GM21423 (cell line): Measurements from ENCODE around the gene SRSF9.

ENCODE experiments used
- ATAC-seq: cut with Tn5 transposase; IDR thresholded peaks from one replicate; pipeline ENCODE4 v1.9.1; 2021; ENCODE audit warnings: mild to moderate bottlenecking, moderate library complexity; ENCODE audit not compliant: unreplicated experiment

Gene SRSF9

DNA sequence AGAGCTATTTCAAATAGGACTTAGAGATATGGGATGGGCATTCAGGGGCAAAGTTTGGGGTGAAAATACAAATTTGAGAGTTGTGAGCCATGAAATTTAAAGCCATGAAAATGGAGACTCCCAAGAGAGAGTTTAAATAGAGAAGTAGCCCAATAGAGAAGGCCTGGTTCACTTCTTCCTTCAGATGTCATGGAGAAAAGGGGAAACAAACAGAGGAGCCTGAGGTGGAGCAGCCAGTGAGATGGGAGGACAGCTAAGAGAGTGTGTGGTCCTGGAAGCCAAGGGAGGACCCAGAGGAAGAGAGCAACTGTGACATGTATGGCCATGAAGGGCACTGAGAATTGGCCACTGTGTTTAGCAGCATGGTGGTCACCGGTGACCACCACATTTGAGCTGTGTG lies 14.1 kb upstream of the SRSF9 start:
- ATAC-seq: no peak

DNA sequence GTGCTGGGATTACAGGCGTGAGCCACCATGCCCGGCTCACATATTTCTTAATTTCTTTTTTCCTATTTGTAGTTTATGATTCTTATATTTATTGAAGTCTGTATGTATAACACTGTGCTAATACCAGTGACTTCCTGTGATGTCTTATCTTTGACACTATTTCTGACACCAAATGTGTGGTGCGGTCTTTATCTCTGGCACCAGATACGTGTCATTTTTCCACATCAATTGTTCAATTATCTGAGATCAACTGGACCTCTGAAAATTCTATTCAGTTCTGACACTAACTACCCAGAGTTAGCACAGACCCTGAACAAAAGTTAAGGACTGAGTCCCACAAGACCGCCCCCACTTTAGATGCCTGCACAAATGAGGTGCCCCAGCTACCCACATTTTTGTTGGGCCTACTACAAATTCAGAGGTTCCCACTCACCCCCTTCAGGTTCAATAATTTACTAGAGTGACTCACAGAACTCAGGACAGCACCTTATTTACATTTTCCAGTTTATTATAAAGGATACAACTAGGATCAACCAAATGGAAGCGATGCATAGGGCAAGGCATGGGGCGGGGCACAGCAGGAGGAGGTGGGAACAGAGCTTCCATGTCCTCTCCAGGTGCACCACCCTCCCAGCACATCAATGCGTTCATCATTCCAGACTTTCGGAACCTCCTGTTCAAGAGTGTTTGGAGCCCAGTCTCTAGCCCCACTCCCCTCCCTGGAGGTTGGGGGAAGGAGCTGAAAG lies 11.6 kb upstream of the SRSF9 start:
- ATAC-seq: no peak

DNA sequence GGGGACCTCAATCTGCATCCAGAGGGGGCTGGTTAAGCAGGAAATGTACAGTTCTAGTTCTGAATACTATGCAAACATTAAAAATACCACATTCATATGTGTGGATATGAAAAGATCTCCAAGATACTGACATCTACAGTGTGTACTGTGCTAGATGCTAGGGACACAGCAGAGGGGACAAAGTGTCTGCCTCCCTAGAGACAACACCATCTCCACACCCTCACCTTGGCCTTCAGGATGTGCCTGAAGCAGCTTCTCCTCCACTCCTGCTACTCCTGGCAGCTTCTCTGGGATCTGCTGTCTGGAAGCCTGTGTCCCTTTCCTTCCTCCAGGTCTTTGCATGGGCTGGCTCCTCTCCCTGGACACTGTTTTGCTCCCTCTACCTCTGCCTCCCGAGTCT lies 10.7 kb upstream of the SRSF9 start:
- no peak for ATAC-seq

DNA sequence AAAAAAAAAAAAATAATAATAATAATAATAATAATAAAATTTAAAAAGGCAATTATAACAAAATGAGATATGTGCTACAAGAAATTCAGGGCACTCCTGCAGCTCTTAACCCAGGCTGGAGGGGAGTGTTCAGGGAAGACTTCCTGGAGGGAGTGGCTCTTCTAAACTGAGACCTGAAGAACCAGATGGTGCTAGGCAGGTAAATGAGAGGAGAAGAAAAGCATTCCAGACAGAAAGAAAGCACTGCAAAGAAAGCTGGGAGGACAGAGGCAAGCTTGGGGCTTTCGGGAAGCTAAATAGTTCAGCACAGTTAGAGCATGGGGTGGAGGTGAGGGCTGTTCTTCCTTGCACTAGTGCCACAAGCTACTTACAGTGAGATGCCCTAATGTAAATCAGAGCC lies 9.9 kb upstream of the SRSF9 start:
- no peak for ATAC-seq

DNA sequence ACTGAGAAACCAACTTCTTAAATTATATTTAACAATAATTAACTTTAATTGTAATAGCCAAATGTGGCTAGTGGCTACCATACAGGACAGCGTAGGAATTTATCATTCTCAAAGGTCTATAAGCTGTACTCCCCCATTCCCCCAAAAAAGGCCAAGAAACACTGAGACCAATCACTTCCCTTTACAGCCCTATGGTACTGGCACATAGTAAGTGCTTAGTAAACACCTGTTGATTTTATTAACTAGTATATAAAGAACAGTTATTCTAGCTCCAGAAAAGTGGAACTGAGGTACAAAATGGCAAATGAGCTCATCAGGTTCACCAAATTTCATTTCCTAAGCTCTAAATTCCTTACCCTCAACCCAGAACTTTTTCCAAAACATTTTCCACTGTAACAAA lies 6.1 kb upstream of the SRSF9 start:
- ATAC-seq: no peak

DNA sequence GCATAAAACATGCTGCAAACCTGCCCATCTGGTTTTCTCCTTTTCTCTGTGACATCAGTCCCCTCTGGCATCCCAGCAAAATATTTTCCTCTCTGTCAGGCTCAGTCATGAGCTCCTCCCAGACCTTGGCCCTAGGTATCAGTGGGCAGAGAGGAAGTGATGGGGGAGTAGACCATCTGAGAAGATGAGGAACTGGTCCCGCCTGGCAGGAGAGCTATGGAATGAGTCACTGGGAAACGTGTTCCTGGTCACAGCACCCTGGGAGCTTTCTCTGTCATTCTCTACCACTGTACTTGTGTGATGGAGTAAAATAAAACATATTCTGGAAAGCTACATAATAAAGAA lies 5.0 kb upstream of the SRSF9 start:
- no peak for ATAC-seq

DNA sequence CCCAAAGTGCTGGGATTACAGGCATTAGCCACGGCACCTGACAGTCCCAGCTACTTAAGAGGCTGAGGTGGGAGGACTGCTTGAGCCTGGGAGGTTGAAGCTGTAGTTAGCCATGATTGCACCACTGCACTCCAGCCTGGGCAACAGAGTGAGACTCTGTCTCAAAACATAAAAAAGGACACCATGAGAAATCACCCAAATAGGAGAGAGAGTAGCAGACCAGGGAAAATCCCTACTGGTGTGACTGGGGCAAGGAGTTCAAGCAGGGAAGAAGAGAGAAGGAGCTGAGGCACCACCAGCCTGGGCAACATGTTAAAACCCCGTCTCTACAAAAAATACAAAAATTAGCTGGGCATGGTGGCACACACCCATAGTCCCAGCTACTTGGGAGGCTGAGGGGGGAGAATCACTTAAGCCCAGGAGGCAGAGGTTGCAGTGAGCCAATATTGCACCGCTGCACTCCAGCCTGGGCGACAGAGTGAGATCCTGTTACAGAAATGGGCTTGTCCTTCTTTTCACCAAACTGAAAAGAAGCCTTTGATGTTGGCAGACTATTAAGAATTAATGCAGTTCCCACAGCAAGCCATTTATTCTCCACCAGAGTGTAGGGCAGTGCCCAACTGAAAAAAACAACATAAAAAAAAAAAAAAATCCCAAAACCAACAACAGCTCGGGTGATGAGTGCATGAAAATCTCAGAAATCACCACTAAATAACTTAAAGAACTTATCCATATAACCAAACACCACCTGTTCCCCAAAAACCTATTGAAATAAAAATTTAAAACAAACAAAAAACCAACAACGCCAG lies 4.5 kb upstream of the SRSF9 start:
- no peak for ATAC-seq

DNA sequence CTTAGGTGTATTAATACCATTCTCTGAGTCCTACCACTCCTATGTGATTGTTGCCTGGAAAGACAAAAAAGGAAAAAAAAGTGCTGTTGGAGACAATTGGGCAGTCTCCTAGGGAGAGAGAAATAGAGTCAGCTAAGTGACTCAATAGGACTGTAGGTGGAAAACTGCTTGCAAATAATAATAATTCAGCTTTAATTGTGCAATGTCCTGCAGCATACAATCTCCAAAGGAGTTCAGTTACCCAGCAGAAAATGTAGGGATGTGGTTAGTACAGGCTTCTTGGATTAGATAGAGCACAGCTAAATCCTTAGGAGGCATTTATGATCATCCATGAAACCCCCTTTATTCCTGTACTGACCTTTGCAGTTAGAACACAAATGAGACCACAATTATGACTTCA lies 3.0 kb upstream of the SRSF9 start:
- ATAC-seq: no peak

DNA sequence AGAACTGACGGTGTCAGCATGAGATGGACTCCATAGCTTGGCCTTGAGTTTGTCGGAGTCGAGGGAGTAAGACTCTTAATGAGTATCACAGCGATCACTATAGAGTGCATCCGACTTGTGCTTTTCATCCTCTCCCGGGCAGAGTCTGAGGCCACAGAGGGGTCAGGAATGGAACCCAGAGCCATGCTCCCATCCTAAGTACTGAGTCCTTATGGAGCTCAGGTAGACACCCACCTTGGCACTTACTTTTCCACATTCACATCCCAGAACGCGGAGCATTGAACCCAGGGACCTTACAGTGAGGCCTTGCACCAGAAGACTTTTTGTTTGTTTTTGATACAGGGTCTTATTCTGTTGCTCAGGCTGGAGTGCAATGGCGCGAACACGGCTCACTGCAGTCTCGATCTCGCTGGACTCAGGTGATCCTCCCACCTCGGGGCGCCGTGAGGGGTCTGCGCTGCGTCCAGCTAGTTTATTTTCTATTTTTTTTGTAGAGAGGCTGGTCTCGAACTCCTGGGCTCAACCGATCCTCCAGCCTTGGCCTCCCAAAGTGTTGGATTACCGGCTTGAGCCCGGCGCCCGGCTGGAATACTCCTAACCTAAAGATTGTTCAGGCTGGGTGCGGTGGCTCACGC lies 719 bp upstream of the SRSF9 start:
- ATAC-seq: peak; percentile 8

DNA sequence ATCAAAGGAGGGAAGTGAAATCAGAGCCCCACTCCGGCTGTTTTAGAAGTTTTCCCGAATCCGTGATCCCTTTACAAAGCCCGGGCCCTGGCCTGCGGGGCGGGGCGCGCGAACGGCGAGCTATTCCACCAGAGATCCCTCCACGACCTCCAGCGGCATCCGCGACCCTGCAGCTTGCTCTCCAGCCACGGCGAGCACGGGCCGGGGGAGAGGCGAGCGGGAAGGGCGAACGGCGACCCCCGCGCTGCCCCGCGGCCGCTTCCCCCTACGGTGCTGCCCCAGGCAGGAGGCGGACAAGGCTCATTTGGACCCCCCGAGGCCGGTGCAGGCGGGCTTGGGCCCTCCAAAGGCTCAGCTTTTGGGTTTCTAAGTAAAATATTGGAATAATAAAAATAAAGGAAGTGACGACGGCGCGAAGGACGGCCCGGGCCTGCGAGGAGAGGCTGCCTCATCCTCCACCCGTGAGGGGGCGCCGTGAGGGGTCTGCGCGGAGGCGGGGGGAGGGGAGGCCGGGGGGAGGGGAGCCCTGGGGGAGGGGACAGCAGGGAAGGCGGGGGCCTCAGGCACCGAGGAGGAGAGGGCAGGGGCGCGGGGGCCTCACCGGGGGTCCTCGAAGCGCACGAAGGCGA lies 613 bp downstream of the SRSF9 start:
- peak; percentile 33 for ATAC-seq

DNA sequence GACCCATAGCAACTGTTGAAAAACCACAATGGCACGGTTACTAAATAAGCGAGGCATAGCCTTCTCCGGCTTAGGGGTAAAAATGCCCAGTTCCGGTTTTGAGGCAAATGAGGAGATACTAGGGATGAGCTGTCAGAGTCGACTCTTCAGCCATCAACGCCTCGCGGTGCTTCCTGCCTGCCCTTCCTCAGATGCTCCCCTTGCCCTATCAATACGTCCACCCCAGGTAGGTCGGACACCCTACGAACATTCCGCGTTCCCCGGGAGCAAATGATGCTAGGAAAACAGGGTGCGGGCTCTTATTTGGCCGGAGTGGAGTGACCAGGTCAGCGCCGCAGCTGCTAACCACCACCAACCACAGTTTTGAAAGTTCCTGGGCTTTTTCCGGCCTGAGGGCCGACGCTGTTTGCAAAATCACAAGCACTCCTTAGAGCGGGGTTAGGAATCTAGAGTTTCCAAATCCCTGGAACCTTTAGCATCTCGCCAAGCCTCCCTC lies 1.2 kb downstream of the SRSF9 start:
- no peak for ATAC-seq

DNA sequence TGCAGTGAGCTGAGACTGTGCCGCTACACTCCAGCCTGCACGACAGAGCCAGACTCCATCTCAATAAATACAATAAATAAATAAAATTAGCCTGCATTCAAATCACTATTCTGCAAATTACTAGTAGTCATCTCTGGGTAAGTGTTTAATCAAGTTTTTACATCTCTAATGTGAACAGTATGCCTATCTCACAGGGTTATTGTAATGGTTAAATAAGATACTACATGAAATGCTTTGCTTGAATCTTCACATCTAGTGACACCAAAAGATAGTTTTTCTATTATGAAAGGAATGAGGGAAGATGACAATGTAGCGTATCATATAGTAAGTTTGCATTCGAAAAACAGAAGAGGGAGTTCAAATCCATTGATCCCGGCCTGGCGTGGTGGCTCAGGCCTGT lies 2.1 kb downstream of the SRSF9 start:
- ATAC-seq: no peak

DNA sequence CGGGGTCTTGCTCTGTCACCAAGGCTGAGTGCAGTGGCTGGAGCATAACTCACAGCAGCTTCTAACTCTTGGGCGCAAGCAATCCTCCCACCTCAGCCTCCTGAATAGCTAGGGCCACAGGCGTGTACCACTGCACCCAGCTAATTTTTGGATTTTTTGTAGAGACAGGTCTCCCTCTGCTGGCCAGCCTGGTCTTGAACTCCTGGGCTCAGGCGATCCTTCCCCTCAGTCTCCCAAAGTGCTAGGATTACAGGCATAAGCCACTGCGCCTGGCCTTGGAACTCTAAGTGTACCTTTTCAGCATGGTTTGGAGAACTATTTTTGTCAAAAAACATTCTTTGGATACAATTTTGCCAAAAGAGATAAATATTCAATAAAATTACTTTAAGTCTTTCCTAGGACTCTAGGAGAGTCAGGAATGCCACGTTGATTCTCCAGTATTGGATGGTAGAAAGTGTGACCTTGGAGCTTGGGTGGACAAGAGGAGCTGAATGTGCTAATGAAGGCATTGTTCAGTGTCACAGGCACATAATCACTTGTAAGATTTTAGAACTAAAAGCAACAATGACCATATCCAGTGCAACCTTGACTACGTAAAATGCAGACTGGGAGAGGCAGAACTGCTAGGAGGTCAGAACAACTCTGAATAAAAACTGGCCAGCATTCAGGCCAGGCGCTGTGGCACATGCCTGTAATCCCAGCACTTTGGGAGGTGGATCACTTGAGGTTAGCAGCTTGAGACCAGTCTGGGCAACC lies 2.8 kb downstream of the SRSF9 start:
- no peak for ATAC-seq

DNA sequence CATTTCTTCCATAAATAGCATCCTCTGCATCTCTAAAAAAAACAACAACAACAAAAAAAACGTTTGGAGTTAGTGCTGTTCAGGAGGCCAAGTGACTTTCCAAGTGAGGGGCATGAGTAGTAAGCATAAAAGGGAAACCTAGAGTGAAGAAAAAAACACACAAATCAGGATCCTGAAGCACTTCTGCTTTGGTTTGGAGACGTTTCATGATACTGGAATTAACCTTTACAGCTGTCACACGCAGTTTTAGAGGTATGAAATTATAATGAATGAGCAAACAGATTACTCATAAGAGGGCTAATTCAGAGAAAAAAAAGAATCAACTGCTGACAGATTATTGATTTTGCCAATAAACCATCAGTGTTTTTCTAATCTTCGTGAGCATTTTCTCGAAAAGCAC lies 3.8 kb downstream of the SRSF9 start:
- no peak for ATAC-seq

DNA sequence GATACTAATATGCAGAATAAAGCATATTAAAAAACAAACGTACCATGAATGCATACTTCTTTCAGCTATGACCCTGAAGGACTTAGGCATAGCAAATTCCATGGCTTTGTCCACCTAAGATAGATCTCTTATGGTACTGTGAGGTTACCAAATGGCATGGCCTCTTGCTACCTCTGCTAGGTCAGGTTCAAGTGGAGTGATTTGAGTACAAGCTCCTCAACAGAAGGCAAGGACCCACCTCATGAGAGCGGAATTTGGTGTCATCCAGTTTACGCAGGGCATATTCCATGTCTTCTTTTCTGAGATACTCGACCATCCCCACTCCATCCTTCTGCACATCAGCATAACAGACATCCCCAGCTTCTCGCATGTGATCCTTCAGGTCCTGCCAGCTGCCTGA lies 5.8 kb downstream of the SRSF9 start:
- ATAC-seq: no peak

DNA sequence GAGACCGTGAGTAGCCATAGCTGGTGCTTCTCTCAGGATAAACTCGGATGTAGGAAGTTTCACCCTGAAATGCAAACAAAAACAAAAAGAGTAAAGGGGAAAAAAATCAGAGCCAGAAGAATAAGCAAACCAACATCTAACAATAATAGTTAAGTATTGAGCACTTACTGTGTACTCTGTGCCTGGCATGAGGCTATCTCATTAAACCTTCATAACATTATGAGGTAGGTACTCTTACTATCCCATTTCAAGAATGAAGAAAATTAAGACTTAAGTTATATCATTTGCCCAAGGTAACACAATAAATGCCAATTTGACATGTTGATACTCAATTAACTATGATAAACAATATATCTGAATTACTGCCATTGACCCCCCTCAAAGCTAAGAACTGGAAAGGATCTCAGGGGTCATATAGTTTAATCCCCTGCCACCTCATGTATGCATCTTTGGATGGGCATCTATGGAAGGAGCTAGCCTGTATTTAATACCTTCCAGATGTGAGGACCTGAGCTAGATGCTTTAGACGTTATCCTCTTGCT lies 7.4 kb downstream of the SRSF9 start:
- ATAC-seq: no peak

DNA sequence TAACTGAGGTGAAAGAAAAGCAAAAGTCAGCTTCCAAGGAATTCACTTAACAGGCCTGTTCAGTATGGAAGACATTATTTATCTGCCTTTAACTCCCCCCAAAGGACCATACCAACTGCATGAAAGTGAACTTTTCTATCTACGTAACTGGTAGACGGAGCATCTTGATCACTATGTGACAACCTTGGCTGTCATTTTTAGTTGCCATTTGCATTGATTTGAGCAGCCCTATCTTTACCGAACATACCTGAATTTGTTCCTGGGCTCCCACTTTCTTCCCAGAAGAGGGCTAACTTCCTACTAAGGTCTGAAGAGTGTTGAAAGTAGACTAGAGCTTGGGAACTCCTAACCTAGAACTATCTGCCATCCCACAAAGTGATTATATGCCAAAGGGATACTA lies 9.4 kb downstream of the SRSF9 start:
- ATAC-seq: no peak

DNA sequence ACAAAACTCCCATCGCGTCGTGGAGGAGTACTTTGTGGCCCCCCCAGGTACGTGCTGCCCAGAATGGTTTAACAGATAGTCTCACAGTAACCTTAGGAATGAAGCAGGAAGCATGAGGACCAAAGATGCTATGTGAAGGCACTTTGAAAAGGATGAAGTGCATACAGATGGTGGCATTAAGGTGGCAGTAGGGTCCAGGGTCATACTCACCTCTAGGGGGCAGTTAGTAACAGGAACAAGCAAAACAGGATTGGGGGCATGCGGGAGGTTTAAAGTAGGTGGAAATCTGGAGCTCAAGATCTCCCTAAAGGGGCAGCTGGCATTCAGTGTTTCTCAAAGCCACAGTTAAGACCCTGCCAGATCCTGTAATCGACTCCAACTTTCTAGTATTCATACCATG lies 12.4 kb downstream of the SRSF9 start:
- ATAC-seq: no peak

DNA sequence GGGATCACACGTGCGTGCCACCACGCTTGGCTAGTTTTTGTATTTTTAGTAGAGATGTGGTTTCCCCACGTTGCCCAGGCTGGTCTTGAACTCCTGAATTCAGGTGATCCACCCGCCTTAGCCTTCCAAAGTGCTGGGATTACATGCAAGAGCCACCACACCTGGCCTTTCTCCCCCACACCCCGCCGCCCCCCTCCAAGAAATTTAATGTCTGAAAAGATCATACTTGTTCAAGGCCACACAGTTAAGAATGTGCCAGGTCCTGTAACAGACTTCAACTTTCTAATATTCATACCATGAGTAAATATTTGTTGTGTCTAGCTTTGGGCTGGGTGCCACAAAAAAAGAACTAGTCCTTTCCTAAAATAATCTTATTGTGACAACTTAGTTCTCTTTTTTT lies 14.2 kb downstream of the SRSF9 start:
- no peak for ATAC-seq

DNA sequence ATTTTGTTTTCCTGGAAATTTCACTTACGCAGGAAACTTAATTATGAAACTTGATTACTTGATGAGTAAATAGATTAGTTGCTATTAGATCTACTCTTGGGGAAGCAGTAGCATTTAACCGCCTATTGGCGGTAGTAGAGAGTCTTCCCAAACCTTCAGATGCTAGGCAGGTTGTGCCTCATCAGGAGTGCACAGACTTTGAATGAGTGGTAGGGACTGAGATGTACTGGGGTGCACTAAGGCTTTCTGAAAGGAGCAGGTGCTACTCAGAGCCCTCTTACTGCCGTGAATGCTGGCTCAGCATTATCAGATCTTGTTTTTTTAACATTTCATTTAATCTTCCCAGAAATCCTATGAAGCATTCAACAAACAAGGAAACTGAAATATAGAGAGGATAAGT lies 15.6 kb downstream of the SRSF9 start:
- no peak for ATAC-seq
